WTC11 (cell line): Measurements from ENCODE around the gene PANX2. TPM values are rescaled to one million over a fixed set of nuclear protein-coding genes. Genes with fewer than 3 reads are reported as not detected.
"Not testable (repeated sequence)": the region's sequence is repeated elsewhere in the genome, so short reads cannot be mapped to it uniquely, and the experiment has no call there.

Experiments
- ATAC-seq: fragments of 200-7000 bp; cut with Tn5 transposase; 2 replicates; pipeline ENCODE4 v1.10.0; 2021; ENCODE audit warnings: mild to moderate bottlenecking, moderate library complexity
- CTCF ChIA-PET: fragments of 300-600 bp; sonication (Branson Sonifier 250); formaldehyde crosslinking; loops from one replicate; lab custom pipeline; 2021; ENCODE audit warnings: antibody characterized with exemption; lab: Charles Lee
- POLR2A ChIA-PET: fragments of 350-600 bp; sonication (Branson Sonifier 250); formaldehyde crosslinking; loops from one replicate; lab custom pipeline; 2021; ENCODE audit warnings: antibody characterized with exemption; lab: Charles Lee
- DNase-seq: peaks from one replicate; pipeline ENCODE4 v3.0.0; 2021; ENCODE audit warnings: low spot score
- H3K27ac Mint-ChIP-seq: 2 replicates; pipeline ENCODE4 v1.8.0; 2021; ENCODE audit warnings: mixed read lengths
- H3K27me3 Mint-ChIP-seq: 2 replicates; pipeline ENCODE4 v1.8.0; 2021; ENCODE audit warnings: low read depth, mild to moderate bottlenecking, moderate library complexity, mixed read lengths
- H3K36me3 Mint-ChIP-seq: 2 replicates; pipeline ENCODE4 v1.8.0; 2021; ENCODE audit warnings: mixed read lengths
- H3K4me1 Mint-ChIP-seq: 2 replicates; pipeline ENCODE4 v1.8.0; 2022; ENCODE audit warnings: mixed read lengths
- H3K4me3 Mint-ChIP-seq: 2 replicates; pipeline ENCODE4 v1.8.0; 2021; ENCODE audit warnings: mild to moderate bottlenecking, moderate library complexity, mixed read lengths
- H3K9me3 Mint-ChIP-seq: 2 replicates; pipeline ENCODE4 v1.8.0; 2021; ENCODE audit warnings: mixed read lengths
- E2F1 ChIP-seq: sonication (generic); formaldehyde crosslinking; IDR thresholded peaks from 2 replicates; pipeline ENCODE4 v1.8.0; 2022; ENCODE audit warnings: mild to moderate bottlenecking, missing genetic modification reagents
- E2F4 ChIP-seq: sonication (generic); formaldehyde crosslinking; IDR thresholded peaks from 2 replicates; pipeline ENCODE4 v1.8.1; 2022; ENCODE audit warnings: low read depth, mild to moderate bottlenecking, moderate library complexity, missing genetic modification reagents, borderline replicate concordance
- E2F5 ChIP-seq: sonication (generic); formaldehyde crosslinking; IDR thresholded peaks from 2 replicates; pipeline ENCODE4 v1.8.1; 2022; ENCODE audit warnings: mild to moderate bottlenecking, moderate library complexity, missing genetic modification reagents
- FOXK1 ChIP-seq: sonication (generic); formaldehyde crosslinking; IDR thresholded peaks from 2 replicates; pipeline ENCODE4 v1.8.0; 2022; ENCODE audit warnings: mild to moderate bottlenecking, moderate library complexity, missing genetic modification reagents
- FOXP4 ChIP-seq: sonication (generic); formaldehyde crosslinking; IDR thresholded peaks from 2 replicates; pipeline ENCODE4 v1.8.0; 2022; ENCODE audit warnings: mild to moderate bottlenecking, missing genetic modification reagents
- IRF2 ChIP-seq: sonication (generic); formaldehyde crosslinking; IDR thresholded peaks from 2 replicates; pipeline ENCODE4 v1.8.0; 2022; ENCODE audit warnings: low read depth, missing genetic modification reagents, borderline replicate concordance
- MXD4 ChIP-seq: fragments of 250-450 bp; sonication (Bioruptor Pico); IDR thresholded peaks from 2 replicates; pipeline ENCODE4 v1.8.0; 2021; ENCODE audit warnings: mild to moderate bottlenecking, moderate library complexity, borderline replicate concordance
- NFYB ChIP-seq: sonication (generic); formaldehyde crosslinking; conservative IDR thresholded peaks from 2 replicates; pipeline ENCODE4 v1.8.0; 2022; ENCODE audit warnings: low read depth, missing genetic modification reagents
- NR2C2 ChIP-seq: sonication (generic); formaldehyde crosslinking; IDR thresholded peaks from 2 replicates; pipeline ENCODE4 v1.8.0; 2022; ENCODE audit warnings: mild to moderate bottlenecking, missing genetic modification reagents
- NR3C1 ChIP-seq: sonication (generic); formaldehyde crosslinking; conservative IDR thresholded peaks from 2 replicates; pipeline ENCODE4 v1.8.1; 2023; ENCODE audit warnings: low read depth, mild to moderate bottlenecking, missing genetic modification reagents
- PRDM15 ChIP-seq: sonication (generic); formaldehyde crosslinking; IDR thresholded peaks from 2 replicates; pipeline ENCODE4 v1.8.0; 2022; ENCODE audit warnings: missing genetic modification reagents
- SMAD3 ChIP-seq: sonication (generic); formaldehyde crosslinking; IDR thresholded peaks from 2 replicates; pipeline ENCODE4 v1.8.0; 2022; ENCODE audit warnings: missing genetic modification reagents, mild to moderate bottlenecking, borderline replicate concordance
- SMAD4 ChIP-seq: sonication (generic); formaldehyde crosslinking; IDR thresholded peaks from 2 replicates; pipeline ENCODE4 v1.8.0; 2022; ENCODE audit warnings: mild to moderate bottlenecking, missing genetic modification reagents
- ZBTB21 ChIP-seq: sonication (generic); formaldehyde crosslinking; IDR thresholded peaks from 2 replicates; pipeline ENCODE4 v1.8.1; 2023; ENCODE audit warnings: mild to moderate bottlenecking, missing genetic modification reagents, borderline replicate concordance
- total RNA-seq: library from RNA; stranded (reverse); gene quantifications from 3 replicates; pipeline ENCODE4 v1.2.3, GENCODE V29; 2021

Gene PANX2
- total RNA-seq, 1 experiment from 2014 or later, result 10.2 TPM

GRCh38 chr22:50162391-50162956 lies 8.1 kb upstream of the PANX2 start (continued):
- TF ChIP-seq SMAD4 (CRISPR knock-in tag) (no peak), MXD4 (CRISPR knock-in tag) (no peak), E2F4 (CRISPR knock-in tag) (no peak), NR3C1 (CRISPR knock-in tag) (no peak), SMAD3 (no peak)

GRCh38 chr22:50165436-50166123 lies 5.0 kb upstream of the PANX2 start:
- H3K36me3 Mint-ChIP-seq, result no peaks in the 10 kb centered on the region
- CTCF ChIA-PET, result interaction anchor here (1.3 kb wide), 1 partner anchor 24 kb away, joined by 5 read pairs; no protein-coding TSS in a partner anchor
- DNase-seq (no peak), ATAC-seq (no peak)
- no peak overlapping the region for H3K4me3 Mint-ChIP-seq
- no peaks in the 10 kb centered on the region for H3K9me3 Mint-ChIP-seq
- TF ChIP-seq E2F5 (CRISPR knock-in tag) (no peak), IRF2 (CRISPR knock-in tag) (no peak), FOXK1 (CRISPR knock-in tag) (no peak)
- 0 out of 2 replicates have a peak, but pooled peaks cover 4% of the 10 kb centered on the region for H3K4me1 Mint-ChIP-seq
- peaks cover 20% of the 10 kb centered on the region for H3K27me3 Mint-ChIP-seq
- POLR2A ChIA-PET, result no interaction called here
- no peak overlapping the region for H3K27ac Mint-ChIP-seq

GRCh38 chr22:50167689-50168489 lies 2.6 kb upstream of the PANX2 start:
- TF ChIP-seq NFYB (CRISPR knock-in tag), result no peak
- no peak for TF ChIP-seq FOXP4 (CRISPR knock-in tag)
- no peak for TF ChIP-seq ZBTB21 (CRISPR knock-in tag)
- no peak for TF ChIP-seq PRDM15
- no peak for TF ChIP-seq E2F1 (CRISPR knock-in tag)
- no peak for TF ChIP-seq NR2C2 (CRISPR knock-in tag)
- H3K9me3 Mint-ChIP-seq, result no peaks in the 10 kb centered on the region
- peaks cover 3% of the 10 kb centered on the region; the same call in 1 of the 2 replicates for H3K4me1 Mint-ChIP-seq
- no peaks in the 10 kb centered on the region for H3K36me3 Mint-ChIP-seq
- no peak for DNase-seq
- ChIA-PET POLR2A (no interaction called here), CTCF (no interaction called here)
- no peak for ATAC-seq
- H3K27me3 Mint-ChIP-seq, result peaks cover 25% of the 10 kb centered on the region
- H3K4me3 Mint-ChIP-seq, result peak overlapping the region; percentile 46
- no peak overlapping the region for H3K27ac Mint-ChIP-seq

- H3K9me3 Mint-ChIP-seq, H3K36me3 Mint-ChIP-seq, H3K4me1 Mint-ChIP-seq, DNase-seq, H3K27ac Mint-ChIP-seq, CTCF ChIA-PET, ATAC-seq, POLR2A ChIA-PET: not testable (repeated sequence)
- H3K4me3 Mint-ChIP-seq, result peak overlapping the region; percentile 64
- peaks cover 25% of the 10 kb centered on the region for H3K27me3 Mint-ChIP-seq
These were observed 1.9 kb upstream of the PANX2 start for GRCh38 chr22:50168490-50169180.
